HepG2 (cell line): ENCODE data around the gene VGF. TPM values are rescaled to one million over a fixed set of nuclear protein-coding genes. Genes with fewer than 3 reads are reported as not detected.
A peak's percentile ranks its signal among the peaks of the same experiment; 100 is the strongest.

Source experiments
- BRCA1 ChIP-seq: sonication (generic); formaldehyde crosslinking; IDR thresholded peaks from 2 replicates; pipeline ENCODE4 v1.4.0; 2020; ENCODE audit warnings: missing genetic modification reagents
- CC2D1A ChIP-seq: sonication (generic); formaldehyde crosslinking; IDR thresholded peaks from 2 replicates; pipeline ENCODE4 v1.8.1; 2023; ENCODE audit warnings: mild to moderate bottlenecking, missing genetic modification reagents
- DBP ChIP-seq: sonication (generic); formaldehyde crosslinking; IDR thresholded peaks from 2 replicates; pipeline ENCODE4 v1.4.0; 2020; ENCODE audit warnings: missing genetic modification reagents; ENCODE audit errors: not compliant biosample characterization
- GFI1 ChIP-seq: sonication (generic); formaldehyde crosslinking; IDR thresholded peaks from 2 replicates; pipeline ENCODE4 v1.5.0; 2020; ENCODE audit warnings: missing genetic modification reagents, mild to moderate bottlenecking, borderline replicate concordance
- HDAC6 ChIP-seq: fragments of 200-600 bp; sonication (generic); IDR thresholded peaks from 2 replicates; pipeline ENCODE4 v1.7.0; 2017; ENCODE audit warnings: mild to moderate bottlenecking, antibody characterized with exemption, low read length, low read depth
- IRX3 ChIP-seq: sonication (generic); formaldehyde crosslinking; IDR thresholded peaks from 2 replicates; pipeline ENCODE4 v1.8.1; 2023; ENCODE audit warnings: mild to moderate bottlenecking, low read depth, missing genetic modification reagents, borderline replicate concordance
- MED1 ChIP-seq: sonication (generic); formaldehyde crosslinking; IDR thresholded peaks from 2 replicates; pipeline ENCODE4 v1.4.0; 2020; ENCODE audit warnings: missing genetic modification reagents
- MIER2 ChIP-seq: IDR thresholded peaks from 2 replicates; pipeline ENCODE4 v1.6.1; 2016; ENCODE audit warnings: missing biosample characterization, missing genetic modification reagents
- SIN3A ChIP-seq: IDR thresholded peaks from 2 replicates; pipeline ENCODE4 v1.6.1; 2011; ENCODE audit warnings: low read depth, mild to moderate bottlenecking, control low read depth, low read length, borderline replicate concordance
- SMAD3 ChIP-seq: sonication (generic); formaldehyde crosslinking; IDR thresholded peaks from 2 replicates; pipeline ENCODE4 v1.4.0; 2020; ENCODE audit warnings: missing genetic modification reagents
- TARDBP ChIP-seq: sonication (generic); formaldehyde crosslinking; IDR thresholded peaks from 2 replicates; pipeline ENCODE4 v1.8.0; 2022; ENCODE audit warnings: mild to moderate bottlenecking, missing genetic modification reagents
- ZFP36 ChIP-seq: fragments of 150-350 bp; IDR thresholded peaks from 2 replicates; pipeline ENCODE4 v1.6.1; 2018; ENCODE audit warnings: borderline replicate concordance, low read length, low read depth; ENCODE audit not compliant: partially characterized antibody
- ZFP62 ChIP-seq: sonication (generic); formaldehyde crosslinking; IDR thresholded peaks from 2 replicates; pipeline ENCODE4 v1.4.0; 2020; ENCODE audit warnings: missing genetic modification reagents
- ZNF10 ChIP-seq: sonication (generic); formaldehyde crosslinking; IDR thresholded peaks from 2 replicates; pipeline ENCODE4 v1.4.0; 2020; ENCODE audit warnings: mild to moderate bottlenecking, low read depth, missing genetic modification reagents, borderline replicate concordance
- ZNF383 ChIP-seq: sonication (generic); formaldehyde crosslinking; IDR thresholded peaks from 2 replicates; pipeline ENCODE4 v1.4.0; 2020; ENCODE audit warnings: missing genetic modification reagents, mild to moderate bottlenecking, borderline replicate concordance
- ZNF431 ChIP-seq: sonication (generic); formaldehyde crosslinking; IDR thresholded peaks from 2 replicates; pipeline ENCODE4 v1.9.0; 2022; ENCODE audit warnings: missing genetic modification reagents, low read depth, mild to moderate bottlenecking, borderline replicate concordance
- ZNF432 ChIP-seq: sonication (generic); formaldehyde crosslinking; IDR thresholded peaks from 2 replicates; pipeline ENCODE4 v1.5.0; 2020; ENCODE audit warnings: missing genetic modification reagents, mild to moderate bottlenecking, borderline replicate concordance
- ZNF530 ChIP-seq: sonication (generic); formaldehyde crosslinking; IDR thresholded peaks from 2 replicates; pipeline ENCODE4 v1.5.0; 2020; ENCODE audit warnings: low read depth, mild to moderate bottlenecking, missing genetic modification reagents
- ZNF549 ChIP-seq: sonication (generic); formaldehyde crosslinking; IDR thresholded peaks from 2 replicates; pipeline ENCODE4 v1.5.0; 2020; ENCODE audit warnings: missing genetic modification reagents
- ZSCAN12 ChIP-seq: sonication (generic); formaldehyde crosslinking; IDR thresholded peaks from 2 replicates; pipeline ENCODE4 v1.9.0; 2021; ENCODE audit warnings: mild to moderate bottlenecking, missing genetic modification reagents
- ZSCAN9 ChIP-seq: IDR thresholded peaks from 2 replicates; pipeline ENCODE4 v1.6.1; 2016; ENCODE audit warnings: borderline replicate concordance
- polyA plus RNA-seq, 8 experiments: library from polyadenylated mRNA; depleted of rRNA in 3 of 8; stranded (reverse) in 7 of 8; unstranded in 1 of 8; fragments of >200 nt; fragmentation: Illumina TruSeq in 4 of 8; extraction: Trizol in 4 of 8; gene quantifications; 2 replicates each; pipeline versions ENCODE4 v1.2.1 to v1.2.3, GENCODE V29; 2011 to 2016; ENCODE audit warnings: low read depth in 4 of 8, missing spikeins in 1 of 8, mixed read lengths in 1 of 8; ENCODE audit not compliant: insufficient read depth in 1 of 8
- total RNA-seq, 5 experiments: library from RNA; depleted of rRNA; stranded (reverse); fragments of >200 nt; fragmentation: Illumina TruSeq; extraction: Trizol; gene quantifications; 2 replicates each; pipeline ENCODE4 v1.2.3, GENCODE V29; 2016; ENCODE audit warnings: low read depth in 1 of 5
- TF ChIP-seq, protein P1 (sequence below): IDR thresholded peaks from 2 replicates; pipeline ENCODE4 v1.6.1; 2016
- TF ChIP-seq, protein P2 (sequence below): sonication (generic); formaldehyde crosslinking; IDR thresholded peaks from 2 replicates; pipeline ENCODE4 v1.5.0; 2020; ENCODE audit warnings: mild to moderate bottlenecking, missing genetic modification reagents
- TF ChIP-seq, protein P3 (sequence below): sonication (generic); formaldehyde crosslinking; IDR thresholded peaks from 2 replicates; pipeline ENCODE4 v1.4.0; 2020; ENCODE audit warnings: low read depth, missing genetic modification reagents

The VGF gene
- total and polyA plus RNA-seq, 2 of the 13 experiments (the other 11 are each of a cell fraction or from before 2014, with no cell fraction given): 0.12 to 0.46 TPM

DNA sequence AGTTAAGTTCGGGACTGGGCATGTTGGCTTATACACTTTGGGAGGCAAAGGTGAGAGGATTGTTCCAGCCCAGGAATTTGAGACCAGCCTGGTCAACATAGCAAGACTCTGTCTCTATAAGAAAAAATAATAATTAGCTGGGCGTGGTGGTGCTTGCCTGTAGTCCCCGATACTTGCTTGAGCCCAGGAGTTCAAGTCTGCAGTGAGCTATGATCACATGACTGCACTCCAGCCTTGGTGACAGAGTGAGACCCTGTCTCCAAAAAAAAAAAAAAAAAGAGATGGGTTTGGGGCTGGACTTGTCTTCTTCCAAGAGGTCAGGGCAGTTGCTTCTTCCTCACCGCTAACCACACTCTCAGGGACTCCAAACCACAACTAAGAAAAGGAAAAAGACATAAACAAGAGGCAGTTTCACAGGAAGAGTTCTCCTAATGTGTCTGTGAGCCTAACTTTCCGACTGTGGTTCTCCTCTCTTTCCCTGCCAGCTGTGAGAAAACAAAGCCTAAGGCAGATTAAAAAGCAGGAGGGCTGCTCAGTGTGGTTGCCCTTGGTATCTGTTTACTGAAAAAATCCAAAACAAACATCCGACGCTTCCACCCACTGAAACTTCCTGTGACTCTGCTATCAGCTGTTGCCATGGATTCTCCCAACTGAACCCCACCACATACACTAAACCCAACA, 40.9 kb downstream of the VGF start (continued):
- TF ChIP-seq TARDBP (CRISPR knock-in tag) (peak; percentile 49; the same call in 1 of the 2 replicates), ZNF530 (CRISPR knock-in tag) (no peak), MIER2 (no peak), ZSCAN9 (CRISPR knock-in tag) (no peak), DBP (no peak), ZNF10 (CRISPR knock-in tag) (no peak), IRX3 (CRISPR knock-in tag) (no peak), ZSCAN12 (CRISPR knock-in tag) (no peak), ZFP36 (no peak), HDAC6 (no peak), ZNF383 (CRISPR knock-in tag) (no peak), GFI1 (CRISPR knock-in tag) (peak; percentile 53; the same call in 1 of the 2 replicates), SMAD3 (CRISPR knock-in tag) (no peak), SIN3A (no peak), ZNF431 (0 out of 2 replicates have a peak, but pooled peaks have one; percentile 32), BRCA1 (CRISPR knock-in tag) (no peak), MED1 (peak; percentile 98), ZNF432 (CRISPR knock-in tag) (no peak), ZFP62 (CRISPR knock-in tag) (no peak), ZNF549 (CRISPR knock-in tag) (no peak), CC2D1A (no peak)
- TF ChIP-seq, protein P1, sequence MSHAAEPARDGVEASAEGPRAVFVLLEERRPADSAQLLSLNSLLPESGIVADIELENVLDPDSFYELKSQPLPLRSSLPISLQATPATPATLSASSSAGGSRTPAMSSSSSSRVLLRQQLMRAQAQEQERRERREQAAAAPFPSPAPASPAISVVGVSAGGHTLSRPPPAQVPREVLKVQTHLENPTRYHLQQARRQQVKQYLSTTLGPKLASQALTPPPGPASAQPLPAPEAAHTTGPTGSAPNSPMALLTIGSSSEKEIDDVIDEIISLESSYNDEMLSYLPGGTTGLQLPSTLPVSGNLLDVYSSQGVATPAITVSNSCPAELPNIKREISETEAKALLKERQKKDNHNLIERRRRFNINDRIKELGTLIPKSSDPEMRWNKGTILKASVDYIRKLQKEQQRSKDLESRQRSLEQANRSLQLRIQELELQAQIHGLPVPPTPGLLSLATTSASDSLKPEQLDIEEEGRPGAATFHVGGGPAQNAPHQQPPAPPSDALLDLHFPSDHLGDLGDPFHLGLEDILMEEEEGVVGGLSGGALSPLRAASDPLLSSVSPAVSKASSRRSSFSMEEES (CRISPR knock-in tag): peak; percentile 71; the same call in 1 of the 2 replicates
- TF ChIP-seq, protein P2, sequence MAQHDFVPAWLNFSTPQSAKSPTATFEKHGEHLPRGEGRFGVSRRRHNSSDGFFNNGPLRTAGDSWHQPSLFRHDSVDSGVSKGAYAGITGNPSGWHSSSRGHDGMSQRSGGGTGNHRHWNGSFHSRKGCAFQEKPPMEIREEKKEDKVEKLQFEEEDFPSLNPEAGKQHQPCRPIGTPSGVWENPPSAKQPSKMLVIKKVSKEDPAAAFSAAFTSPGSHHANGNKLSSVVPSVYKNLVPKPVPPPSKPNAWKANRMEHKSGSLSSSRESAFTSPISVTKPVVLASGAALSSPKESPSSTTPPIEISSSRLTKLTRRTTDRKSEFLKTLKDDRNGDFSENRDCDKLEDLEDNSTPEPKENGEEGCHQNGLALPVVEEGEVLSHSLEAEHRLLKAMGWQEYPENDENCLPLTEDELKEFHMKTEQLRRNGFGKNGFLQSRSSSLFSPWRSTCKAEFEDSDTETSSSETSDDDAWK: no peak
- TF ChIP-seq, protein P3, sequence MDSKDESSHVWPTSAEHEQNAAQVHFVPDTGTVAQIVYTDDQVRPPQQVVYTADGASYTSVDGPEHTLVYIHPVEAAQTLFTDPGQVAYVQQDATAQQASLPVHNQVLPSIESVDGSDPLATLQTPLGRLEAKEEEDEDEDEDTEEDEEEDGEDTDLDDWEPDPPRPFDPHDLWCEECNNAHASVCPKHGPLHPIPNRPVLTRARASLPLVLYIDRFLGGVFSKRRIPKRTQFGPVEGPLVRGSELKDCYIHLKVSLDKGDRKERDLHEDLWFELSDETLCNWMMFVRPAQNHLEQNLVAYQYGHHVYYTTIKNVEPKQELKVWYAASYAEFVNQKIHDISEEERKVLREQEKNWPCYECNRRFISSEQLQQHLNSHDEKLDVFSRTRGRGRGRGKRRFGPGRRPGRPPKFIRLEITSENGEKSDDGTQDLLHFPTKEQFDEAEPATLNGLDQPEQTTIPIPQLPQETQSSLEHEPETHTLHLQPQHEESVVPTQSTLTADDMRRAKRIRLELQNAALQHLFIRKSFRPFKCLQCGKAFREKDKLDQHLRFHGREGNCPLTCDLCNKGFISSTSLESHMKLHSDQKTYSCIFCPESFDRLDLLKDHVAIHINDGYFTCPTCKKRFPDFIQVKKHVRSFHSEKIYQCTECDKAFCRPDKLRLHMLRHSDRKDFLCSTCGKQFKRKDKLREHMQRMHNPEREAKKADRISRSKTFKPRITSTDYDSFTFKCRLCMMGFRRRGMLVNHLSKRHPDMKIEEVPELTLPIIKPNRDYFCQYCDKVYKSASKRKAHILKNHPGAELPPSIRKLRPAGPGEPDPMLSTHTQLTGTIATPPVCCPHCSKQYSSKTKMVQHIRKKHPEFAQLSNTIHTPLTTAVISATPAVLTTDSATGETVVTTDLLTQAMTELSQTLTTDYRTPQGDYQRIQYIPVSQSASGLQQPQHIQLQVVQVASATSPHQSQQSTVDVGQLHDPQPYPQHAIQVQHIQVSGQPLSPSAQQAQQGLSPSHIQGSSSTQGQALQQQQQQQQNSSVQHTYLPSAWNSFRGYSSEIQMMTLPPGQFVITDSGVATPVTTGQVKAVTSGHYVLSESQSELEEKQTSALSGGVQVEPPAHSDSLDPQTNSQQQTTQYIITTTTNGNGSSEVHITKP (CRISPR knock-in tag): 0 out of 2 replicates have a peak, but pooled peaks have one; percentile 40
